ENCODE data around the gene MBD3L3.
"Not testable (repeated sequence)": the region's sequence is repeated elsewhere in the genome, so short reads cannot be mapped to it uniquely, and the experiment has no call there.

Gene MBD3L3

GRCh38 chr19:7041563-7041962 is 16.9 kb downstream of the MBD3L3 start:
- not testable (repeated sequence) for H3K4me1 ChIP-seq (ENCODE audit: control insufficient read depth, low read depth, low read length); H3K23ac ChIP-seq (ENCODE audit: low read length)

GRCh38 chr19:7040079-7040478 is 18.4 kb downstream of the MBD3L3 start, which contains the start of gene MBD3L4:
MBD3L4 (minus strand) TSS chr19:7040179; CDS start chr19:7040144, 35 bp downstream.
- no CpG with 5 or more reads among the region's 9 CpGs for WGBS (ENCODE audit: extremely low coverage, insufficient coverage, low lambda C conversion rate)
- H3K18ac ChIP-seq (ENCODE audit: low read length); H2BK5ac ChIP-seq (ENCODE audit: low read length); H3K27me3 ChIP-seq (ENCODE audit: insufficient read depth, low read length, poor library complexity); H3K56ac ChIP-seq (ENCODE audit: low read length); H4K5ac ChIP-seq (ENCODE audit: low read length); H2BK15ac ChIP-seq (replicated peaks; ENCODE audit: low read depth); H3K79me1 ChIP-seq (ENCODE audit: low read length); H3K23ac ChIP-seq (ENCODE audit: low read length); DNase-seq; H2AK5ac ChIP-seq (ENCODE audit: low read length); H3K4me3 ChIP-seq (ENCODE audit: low read length); H3K9ac ChIP-seq (ENCODE audit: low read length); H4K8ac ChIP-seq (ENCODE audit: low read depth, low read length); H2BK120ac ChIP-seq (ENCODE audit: low read depth, low read length); H3K4me2 ChIP-seq (ENCODE audit: low read length); H3K4me1 ChIP-seq (ENCODE audit: control insufficient read depth, low read depth, low read length); H3K27ac ChIP-seq (ENCODE audit: low read depth, low read length); H3K36me3 ChIP-seq (ENCODE audit: control insufficient read depth, insufficient read depth, low read length); H3K79me2 ChIP-seq (ENCODE audit: control insufficient read depth, insufficient read depth, low read length); H3K4ac ChIP-seq (ENCODE audit: low read depth, low read length): not testable (repeated sequence)

More at GRCh38 chr19:7041563-7041962, 16.9 kb downstream of the MBD3L3 start:
- H3K4me2 ChIP-seq (ENCODE audit: low read length); DNase-seq; H4K8ac ChIP-seq (ENCODE audit: low read depth, low read length); H3K36me3 ChIP-seq (ENCODE audit: control insufficient read depth, insufficient read depth, low read length); H2BK15ac ChIP-seq (replicated peaks; ENCODE audit: low read depth); H3K56ac ChIP-seq (ENCODE audit: low read length); H3K4me3 ChIP-seq (ENCODE audit: low read length); H3K27ac ChIP-seq (ENCODE audit: low read depth, low read length); H3K79me2 ChIP-seq (ENCODE audit: control insufficient read depth, insufficient read depth, low read length); H2AK5ac ChIP-seq (ENCODE audit: low read length); H2BK5ac ChIP-seq (ENCODE audit: low read length); H3K4ac ChIP-seq (ENCODE audit: low read depth, low read length); H3K18ac ChIP-seq (ENCODE audit: low read length); H4K5ac ChIP-seq (ENCODE audit: low read length); H3K27me3 ChIP-seq (ENCODE audit: insufficient read depth, low read length, poor library complexity); H3K79me1 ChIP-seq (ENCODE audit: low read length); H2BK120ac ChIP-seq (ENCODE audit: low read depth, low read length); H3K9ac ChIP-seq (ENCODE audit: low read length): not testable (repeated sequence)
- WGBS (ENCODE audit: extremely low coverage, insufficient coverage, low lambda C conversion rate) = no CpG with 5 or more reads among the region's 2 CpGs

- H4K8ac ChIP-seq (ENCODE audit: low read depth, low read length); H3K79me1 ChIP-seq (ENCODE audit: low read length); DNase-seq; H2BK5ac ChIP-seq (ENCODE audit: low read length); H3K18ac ChIP-seq (ENCODE audit: low read length); H3K36me3 ChIP-seq (ENCODE audit: control insufficient read depth, insufficient read depth, low read length); H3K9ac ChIP-seq (ENCODE audit: low read length); H2AK5ac ChIP-seq (ENCODE audit: low read length); H3K56ac ChIP-seq (ENCODE audit: low read length); H3K4me2 ChIP-seq (ENCODE audit: low read length); H3K4me1 ChIP-seq (ENCODE audit: control insufficient read depth, low read depth, low read length); H2BK15ac ChIP-seq (replicated peaks; ENCODE audit: low read depth); H3K79me2 ChIP-seq (ENCODE audit: control insufficient read depth, insufficient read depth, low read length); H2BK120ac ChIP-seq (ENCODE audit: low read depth, low read length); H3K27ac ChIP-seq (ENCODE audit: low read depth, low read length); H3K23ac ChIP-seq (ENCODE audit: low read length); H3K27me3 ChIP-seq (ENCODE audit: insufficient read depth, low read length, poor library complexity); H4K5ac ChIP-seq (ENCODE audit: low read length); H3K4ac ChIP-seq (ENCODE audit: low read depth, low read length); H3K4me3 ChIP-seq (ENCODE audit: low read length): not testable (repeated sequence)
- no CpG with 5 or more reads among the region's 9 CpGs for WGBS (ENCODE audit: extremely low coverage, insufficient coverage, low lambda C conversion rate)
These were observed 28.2 kb downstream of the MBD3L3 start, which contains the start of gene MBD3L5 for GRCh38 chr19:7030278-7030677. MBD3L5 (plus strand) TSS chr19:7030578; CDS start chr19:7030612, 34 bp downstream.

- not testable (repeated sequence) for H3K4me1 ChIP-seq (ENCODE audit: control insufficient read depth, low read depth, low read length); H4K5ac ChIP-seq (ENCODE audit: low read length); H2BK120ac ChIP-seq (ENCODE audit: low read depth, low read length); H2BK5ac ChIP-seq (ENCODE audit: low read length); H3K79me2 ChIP-seq (ENCODE audit: control insufficient read depth, insufficient read depth, low read length); H3K4me3 ChIP-seq (ENCODE audit: low read length); H3K56ac ChIP-seq (ENCODE audit: low read length); H3K9ac ChIP-seq (ENCODE audit: low read length); H3K79me1 ChIP-seq (ENCODE audit: low read length); H3K27ac ChIP-seq (ENCODE audit: low read depth, low read length); H4K8ac ChIP-seq (ENCODE audit: low read depth, low read length); H3K4ac ChIP-seq (ENCODE audit: low read depth, low read length); H3K18ac ChIP-seq (ENCODE audit: low read length); DNase-seq; H3K36me3 ChIP-seq (ENCODE audit: control insufficient read depth, insufficient read depth, low read length); H3K23ac ChIP-seq (ENCODE audit: low read length); H3K27me3 ChIP-seq (ENCODE audit: insufficient read depth, low read length, poor library complexity); H2AK5ac ChIP-seq (ENCODE audit: low read length); H3K4me2 ChIP-seq (ENCODE audit: low read length); H2BK15ac ChIP-seq (replicated peaks; ENCODE audit: low read depth)
- WGBS (ENCODE audit: extremely low coverage, insufficient coverage, low lambda C conversion rate) = no CpG with 5 or more reads among the region's 1 CpG
These were observed 29.7 kb downstream of the MBD3L3 start for GRCh38 chr19:7028790-7029189.

- DNase-seq; H3K79me1 ChIP-seq (ENCODE audit: low read length): not testable (repeated sequence)
These were observed 37.1 kb downstream of the MBD3L3 start, which contains the start of gene MBD3L2B for GRCh38 chr19:7021331-7021730. MBD3L2B (minus strand) TSS chr19:7021431; CDS start chr19:7021397, 34 bp downstream.

GRCh38 chr19:7018828-7019227 is 39.6 kb downstream of the MBD3L3 start:
- H2BK120ac ChIP-seq (ENCODE audit: low read depth, low read length) = no peak overlapping the region
- no peaks in the 10 kb centered on the region for H3K36me3 ChIP-seq (ENCODE audit: control insufficient read depth, insufficient read depth, low read length)
- no peak overlapping the region for H3K4ac ChIP-seq (ENCODE audit: low read depth, low read length)
- no peak overlapping the region for H3K4me2 ChIP-seq (ENCODE audit: low read length)
- H3K56ac ChIP-seq (ENCODE audit: low read length) = no peak overlapping the region
- H3K27ac ChIP-seq (ENCODE audit: low read depth, low read length) = no peak overlapping the region
- no peak overlapping the region for H3K9ac ChIP-seq (ENCODE audit: low read length)
- no CpG with 5 or more reads among the region's 6 CpGs for WGBS (ENCODE audit: extremely low coverage, insufficient coverage, low lambda C conversion rate)
- no peak overlapping the region for H2BK15ac ChIP-seq (replicated peaks; ENCODE audit: low read depth)
- H3K79me1 ChIP-seq (ENCODE audit: low read length) = no peaks in the 10 kb centered on the region
- H3K79me2 ChIP-seq (ENCODE audit: control insufficient read depth, insufficient read depth, low read length) = no peaks in the 10 kb centered on the region
- no peak overlapping the region for H4K5ac ChIP-seq (ENCODE audit: low read length)
- no peaks in the 10 kb centered on the region for H3K4me1 ChIP-seq (ENCODE audit: control insufficient read depth, low read depth, low read length)
- no peak overlapping the region for H3K4me3 ChIP-seq (ENCODE audit: low read length)
- no peaks in the 10 kb centered on the region for H3K27me3 ChIP-seq (ENCODE audit: insufficient read depth, low read length, poor library complexity)
- no peak for DNase-seq
- H2BK5ac ChIP-seq (ENCODE audit: low read length) = no peak overlapping the region
- no peak overlapping the region for H2AK5ac ChIP-seq (ENCODE audit: low read length)
- H3K18ac ChIP-seq (ENCODE audit: low read length) = no peak overlapping the region
- no peak overlapping the region for H4K8ac ChIP-seq (ENCODE audit: low read depth, low read length)
- no peak overlapping the region for H3K23ac ChIP-seq (ENCODE audit: low read length)

More at GRCh38 chr19:7021331-7021730, 37.1 kb downstream of the MBD3L3 start, which contains the start of gene MBD3L2B:
- not testable (repeated sequence) for H2AK5ac ChIP-seq (ENCODE audit: low read length); H3K56ac ChIP-seq (ENCODE audit: low read length); H3K36me3 ChIP-seq (ENCODE audit: control insufficient read depth, insufficient read depth, low read length); H3K23ac ChIP-seq (ENCODE audit: low read length); H3K79me2 ChIP-seq (ENCODE audit: control insufficient read depth, insufficient read depth, low read length); H3K9ac ChIP-seq (ENCODE audit: low read length); H3K4ac ChIP-seq (ENCODE audit: low read depth, low read length); H4K8ac ChIP-seq (ENCODE audit: low read depth, low read length); H3K4me3 ChIP-seq (ENCODE audit: low read length); H2BK120ac ChIP-seq (ENCODE audit: low read depth, low read length); H3K27me3 ChIP-seq (ENCODE audit: insufficient read depth, low read length, poor library complexity); H3K18ac ChIP-seq (ENCODE audit: low read length); H2BK5ac ChIP-seq (ENCODE audit: low read length); H3K4me2 ChIP-seq (ENCODE audit: low read length); H3K4me1 ChIP-seq (ENCODE audit: control insufficient read depth, low read depth, low read length); H3K27ac ChIP-seq (ENCODE audit: low read depth, low read length); H4K5ac ChIP-seq (ENCODE audit: low read length); H2BK15ac ChIP-seq (replicated peaks; ENCODE audit: low read depth)
- no CpG with 5 or more reads among the region's 6 CpGs for WGBS (ENCODE audit: extremely low coverage, insufficient coverage, low lambda C conversion rate)
